Sigmoid colon (tissue), 7 donors: ENCODE measurements around the gene NENF. TPM values are rescaled to one million over a fixed set of nuclear protein-coding genes. Genes with fewer than 3 reads are reported as not detected.

Source experiments
- DNase-seq: peaks from one replicate; pipeline ENCODE4 v3.0.0-alpha.2; 2019
- H3K27ac ChIP-seq, 4 donors: fragments of 200-600 bp; sonication (generic); one replicate each; pipeline ENCODE4 v1.5.1; 2016 to 2019; ENCODE audit warnings: mild to moderate bottlenecking in 1 of 4
- H3K27me3 ChIP-seq, 3 donors: fragments of 200-600 bp; sonication (generic); one replicate each; pipeline ENCODE4 v1.5.1; 2019; ENCODE audit warnings: mild to moderate bottlenecking in 1 of 3
- H3K36me3 ChIP-seq, 4 donors: fragments of 200-600 bp; sonication (generic); one replicate each; pipeline ENCODE4 v1.5.1; 2016 to 2019
- H3K4me1 ChIP-seq, 4 donors: fragments of 200-600 bp; sonication (generic); one replicate each; pipeline ENCODE4 v1.5.1; 2017 to 2019
- H3K4me3 ChIP-seq, 4 donors: fragments of 200-600 bp; sonication (generic); one replicate each; pipeline ENCODE4 v1.5.1; 2017 to 2019; ENCODE audit warnings: mild to moderate bottlenecking in 2 of 4, moderate library complexity in 1 of 4
- H3K9me3 ChIP-seq, 4 donors: fragments of 200-600 bp in 3 of 4; sonication (generic) in 3 of 4; one replicate each; pipeline versions ENCODE4 v1.5.1 to v1.6.1; 2013 to 2019
- CTCF ChIP-seq, 4 experiments: fragments of 450-650 bp in 3 of 4; fragments of 200-600 bp in 1 of 4; IDR thresholded peaks; one replicate each; pipeline ENCODE4 v1.5.1; 2016 to 2019; ENCODE audit warnings: antibody characterized with exemption in 4 of 4, mild to moderate bottlenecking in 3 of 4, moderate library complexity in 2 of 4
- EP300 ChIP-seq, 4 donors: sonication (generic); formaldehyde crosslinking; IDR thresholded peaks; one replicate each; pipeline ENCODE4 v1.6.1; 2017; ENCODE audit warnings: antibody characterized with exemption in 4 of 4
- POLR2A ChIP-seq, 2 donors: fragments of 450-650 bp; IDR thresholded peaks; one replicate each; pipeline ENCODE4 v1.6.1; 2016; ENCODE audit warnings: antibody characterized with exemption in 2 of 2, mild to moderate bottlenecking in 2 of 2, moderate library complexity in 2 of 2
- POLR2AphosphoS5 ChIP-seq, 4 donors: sonication (generic); formaldehyde crosslinking; IDR thresholded peaks; one replicate each; pipeline ENCODE4 v1.6.1; 2017; ENCODE audit warnings: antibody characterized with exemption in 4 of 4
- WGBS, 2 donors: extraction: QIAGEN DNeasy Blood & Tissue Kit; methylation state at CpG; one replicate each; pipeline ENCODE4 v1.1.7; 2013; 5-methylcytosine and 5-hydroxymethylcytosine counted together
- intact Hi-C: fragments of 100-400 bp; cut with DNase I; formaldehyde crosslinking; loops from one replicate; pipeline ENCODE4 v1.15.1; 2023
- polyA plus RNA-seq, 3 donors: library from polyadenylated mRNA; stranded (reverse); fragments of 200-250 nt; gene quantifications; one replicate each; pipeline ENCODE4 v1.2.3, GENCODE V29; 2013
- total RNA-seq, 4 donors: library from RNA; depleted of rRNA; stranded (reverse); fragments of >200 nt; gene quantifications; one replicate each; pipeline ENCODE4 v1.1.0, GENCODE V29; 2016
- donor health status: healthy with polysubstance abuse.
- donor health status: Bipolar disorder and iron deficiency.
- donor health status: healthy.

The NENF gene
- total and polyA plus RNA-seq, 7 donors: 27.0 to 136 (median 100) TPM

GRCh38 chr1:212433577-212434462, 1.1 kb downstream of the NENF start:
- Histone ChIP-seq H3K4me1 (peaks cover 0 to 18% (median 13%) of the 10 kb centered on the region in 4 donors), H3K9me3 (no peaks in the 10 kb centered on the region), H3K27me3 (no peaks in the 10 kb centered on the region), H3K27ac (peak overlapping the region; percentile 76 to 90 (median 88)), H3K4me3 (peak overlapping the region; percentile 35 to 96 (median 80)), H3K36me3 (no peaks in the 10 kb centered on the region)
- DNase-seq: no peak
- TF ChIP-seq CTCF (IDR thresholded peaks at IDR 0.05) (no peak), POLR2A (IDR thresholded peaks at IDR 0.05) (no peak), POLR2AphosphoS5 (IDR thresholded peaks at IDR 0.05) (no peak), EP300 (IDR thresholded peaks at IDR 0.05) (no peak)
- intact Hi-C loops: loop anchor here (5.0 kb wide), 2 partner anchors 147 to 397 kb away; partner anchors contain the start of genes DTL, INTS7 and PPP2R5A
- 65 to 74% methylated on average over 17 of the region's 17 CpGs for WGBS, 2 donors

GRCh38 chr1:212434992-212435391, 2.3 kb downstream of the NENF start:
- WGBS, 2 donors: 97 to 98% methylated on average over 4 of the region's 4 CpGs
- Histone ChIP-seq H3K36me3 (no peaks in the 10 kb centered on the region), H3K27ac (no peak overlapping the region), H3K27me3 (no peaks in the 10 kb centered on the region), H3K4me3 (no peak overlapping the region), H3K4me1 (peaks cover 0 to 18% (median 13%) of the 10 kb centered on the region in 4 donors), H3K9me3 (no peaks in the 10 kb centered on the region)
- intact Hi-C loops: loop anchor here (5.0 kb wide), 2 partner anchors 148 to 398 kb away; partner anchors contain the start of genes DTL, INTS7 and PPP2R5A
- no peak for DNase-seq
- TF ChIP-seq CTCF (IDR thresholded peaks at IDR 0.05) (no peak), EP300 (IDR thresholded peaks at IDR 0.05) (no peak), POLR2AphosphoS5 (IDR thresholded peaks at IDR 0.05) (no peak), POLR2A (IDR thresholded peaks at IDR 0.05) (no peak)

GRCh38 chr1:212437179-212437798, 4.6 kb downstream of the NENF start:
- no peaks in the 10 kb centered on the region for H3K9me3 ChIP-seq
- H3K4me1 ChIP-seq: peaks cover 0 to 26% (median 16%) of the 10 kb centered on the region in 4 donors
- no peaks in the 10 kb centered on the region for H3K36me3 ChIP-seq
- H3K4me3 ChIP-seq: no peak overlapping the region
- intact Hi-C loops: no loop called here
- TF ChIP-seq CTCF (IDR thresholded peaks at IDR 0.05) (no peak), EP300 (IDR thresholded peaks at IDR 0.05) (no peak), POLR2A (IDR thresholded peaks at IDR 0.05) (no peak), POLR2AphosphoS5 (IDR thresholded peaks at IDR 0.05) (no peak)
- DNase-seq: no peak
- 75 to 82% methylated on average over 4 of the region's 4 CpGs for WGBS, 2 donors
- no peak overlapping the region for H3K27ac ChIP-seq
- H3K27me3 ChIP-seq: no peaks in the 10 kb centered on the region

- TF ChIP-seq CTCF (IDR thresholded peaks at IDR 0.05) (no peak), EP300 (IDR thresholded peaks at IDR 0.05) (no peak), POLR2A (IDR thresholded peaks at IDR 0.05) (no peak), POLR2AphosphoS5 (IDR thresholded peaks at IDR 0.05) (no peak)
- Histone ChIP-seq H3K27me3 (no peaks in the 10 kb centered on the region), H3K36me3 (peaks cover 0 to 1% (median 0%) of the 10 kb centered on the region in 4 donors), H3K27ac (no peak overlapping the region), H3K4me1 (peaks cover 0 to 18% (median 12%) of the 10 kb centered on the region in 4 donors), H3K9me3 (no peaks in the 10 kb centered on the region), H3K4me3 (no peak overlapping the region)
- DNase-seq: no peak
- intact Hi-C loops: no loop called here
- 93 to 95% methylated on average over 2 of the region's 2 CpGs for WGBS, 2 donors
Observed at GRCh38 chr1:212438831-212439237, 6.1 kb downstream of the NENF start.
